HCT116 (cell line): Measurements from ENCODE around the gene MIER2. TPM values are rescaled to one million over a fixed set of nuclear protein-coding genes. Genes with fewer than 3 reads are reported as not detected.

Experiments
- ATAC-seq: fragments of 200-7000 bp; cut with Tn5 transposase; 2 replicates; pipeline ENCODE4 v1.9.1; 2020; ENCODE audit warnings: mild to moderate bottlenecking, moderate library complexity
- BruUV-seq: library from RNA; stranded (reverse); fragments of 400-500 nt; replicated peaks from 2 replicates; lab custom pipeline; 2021; lab: Mats Ljungman, UMichigan
- CTCF ChIA-PET: fragments of 300-600 bp; sonication (Branson Sonifier 250); formaldehyde crosslinking; loops from one replicate; lab custom pipeline; 2021; ENCODE audit warnings: antibody characterized with exemption; lab: Charles Lee
- POLR2A ChIA-PET: fragments of 300-600, 350-600 bp; sonication (Branson Sonifier 250); formaldehyde crosslinking; loops from one replicate; lab custom pipeline; 2021; ENCODE audit warnings: antibody characterized with exemption; lab: Charles Lee
- RAD21 ChIA-PET, 2 experiments: fragments of 300-600 bp; sonication (Branson Sonifier 250); formaldehyde crosslinking; loops; one replicate each; lab custom pipeline; 2023; ENCODE audit warnings: low total read pairs in 2 of 2; ENCODE audit not compliant: uncharacterized antibody in 2 of 2, unreplicated experiment in 2 of 2, low non-redundant PET in 1 of 2; lab: Charles Lee
- DNase-seq: peaks from one replicate; pipeline ENCODE4 v3.0.0-alpha.2; 2010; ENCODE audit warnings: low read depth, low spot score
- H2AFZ ChIP-seq: fragments of 200-600 bp; shearing (Covaris generic), sonication (generic); 2 replicates; pipeline ENCODE4 v1.6.1; 2017; ENCODE audit warnings: low read depth, mixed run types, mixed read lengths, antibody characterized with exemption, low read length; ENCODE audit not compliant: poor library complexity, severe bottlenecking
- H3K27ac ChIP-seq: 2 replicates; pipeline ENCODE4 v1.5.1; 2012; ENCODE audit warnings: low read depth, low read length
- H3K27me3 ChIP-seq: fragments of 200-600 bp; sonication (generic); 2 replicates; pipeline ENCODE4 v1.6.1; 2016; ENCODE audit warnings: mixed run types, low read length, mixed read lengths; ENCODE audit not compliant: insufficient read depth
- H3K36me3 ChIP-seq, 2 experiments: fragments of 200-500 bp in 1 of 2; fragments of 200-600 bp in 1 of 2; sonication (Bioruptor generic) in 1 of 2; sonication (generic) in 1 of 2; 2 replicates each; pipeline versions ENCODE4 v1.5.1 to v1.6.1; 2014 to 2016; ENCODE audit warnings: low read length in 2 of 2, inconsistent platforms in 1 of 2, mixed read lengths in 1 of 2, mixed run types in 1 of 2; ENCODE audit not compliant: insufficient read depth in 2 of 2, control insufficient read depth in 1 of 2
- H3K4me1 ChIP-seq, 2 experiments: fragments of 200-600 bp in 1 of 2; sonication (generic) in 1 of 2; 2 replicates each; pipeline versions ENCODE4 v1.5.1 to v1.6.1; 2012 to 2017; ENCODE audit warnings: low read length in 2 of 2, inconsistent platforms in 1 of 2, mild to moderate bottlenecking in 1 of 2, mixed read lengths in 1 of 2, mixed run types in 1 of 2, moderate library complexity in 1 of 2; ENCODE audit not compliant: insufficient read depth in 2 of 2, control insufficient read depth in 1 of 2
- H3K4me2 ChIP-seq: fragments of 200-600 bp; sonication (generic); 2 replicates; pipeline ENCODE4 v1.6.1; 2017; ENCODE audit warnings: mixed run types, low read length, mixed read lengths
- H3K4me3 ChIP-seq, 2 experiments: fragments of 200-600 bp in 1 of 2; sonication (generic) in 1 of 2; replicated peaks in 1 of 2; 2 replicates each; pipeline ENCODE4 v1.5.1; 2011 to 2016; ENCODE audit warnings: low read length in 2 of 2, control low read depth in 1 of 2, low read depth in 1 of 2, mild to moderate bottlenecking in 1 of 2, mixed read lengths in 1 of 2, mixed run types in 1 of 2
- H3K79me2 ChIP-seq: fragments of 200-600 bp; sonication (generic); 2 replicates; pipeline ENCODE4 v1.6.1; 2017; ENCODE audit warnings: mild to moderate bottlenecking, mixed run types, low read length, moderate library complexity, mixed read lengths; ENCODE audit not compliant: insufficient read depth
- H3K9ac ChIP-seq: fragments of 200-600 bp; sonication (generic); 2 replicates; pipeline ENCODE4 v1.6.1; 2016; ENCODE audit warnings: low read length, mixed read lengths
- H3K9me2 ChIP-seq: fragments of 200-600 bp; sonication (generic), shearing (Covaris generic); 2 replicates; pipeline ENCODE4 v1.6.1; 2017; ENCODE audit warnings: mixed run types, mild to moderate bottlenecking, moderate library complexity; ENCODE audit not compliant: insufficient read depth
- H3K9me3 ChIP-seq, 2 experiments: fragments of 200-500 bp in 1 of 2; fragments of 200-600 bp in 1 of 2; sonication (Bioruptor generic) in 1 of 2; sonication (generic) in 1 of 2; 2 replicates each; pipeline ENCODE4 v1.6.1; 2014 to 2017; ENCODE audit warnings: low read length in 2 of 2, mixed read lengths in 2 of 2, inconsistent platforms in 1 of 2, low read depth in 1 of 2, mild to moderate bottlenecking in 1 of 2, mixed run types in 1 of 2, moderate library complexity in 1 of 2; ENCODE audit not compliant: control insufficient read depth in 1 of 2, insufficient read depth in 1 of 2
- H4K20me1 ChIP-seq: fragments of 200-600 bp; sonication (generic), shearing (Covaris generic); 2 replicates; pipeline ENCODE4 v1.6.1; 2017; ENCODE audit warnings: mixed run types, mild to moderate bottlenecking, moderate library complexity; ENCODE audit not compliant: insufficient read depth
- CEBPB ChIP-seq: IDR thresholded peaks from 2 replicates; pipeline ENCODE4 v1.6.1; 2012; ENCODE audit warnings: low read depth
- EGR1 ChIP-seq: IDR thresholded peaks from 2 replicates; pipeline ENCODE4 v1.6.1; 2012; ENCODE audit warnings: low read depth
- EZH2phosphoT487 ChIP-seq: fragments of 200-600 bp; IDR thresholded peaks from 2 replicates; pipeline ENCODE4 v1.6.1; 2018; ENCODE audit warnings: antibody characterized with exemption, borderline replicate concordance
- FOSL1 ChIP-seq: IDR thresholded peaks from 2 replicates; pipeline ENCODE4 v1.6.1; 2012; ENCODE audit warnings: low read depth
- JUND ChIP-seq: IDR thresholded peaks from 2 replicates; pipeline ENCODE4 v1.6.1; 2012
- RAD21 ChIP-seq: IDR thresholded peaks from 2 replicates; pipeline ENCODE4 v1.6.1; 2012; ENCODE audit warnings: low read depth, mild to moderate bottlenecking
- REST ChIP-seq: IDR thresholded peaks from 2 replicates; pipeline ENCODE4 v1.6.1; 2012; ENCODE audit warnings: low read depth
- SP1 ChIP-seq: IDR thresholded peaks from 2 replicates; pipeline ENCODE4 v1.6.1; 2012; ENCODE audit warnings: low read depth
- SRF ChIP-seq: IDR thresholded peaks from 2 replicates; pipeline ENCODE4 v1.6.1; 2012; ENCODE audit warnings: low read depth
- TCF7L2 ChIP-seq: IDR thresholded peaks from 2 replicates; pipeline ENCODE4 v1.7.0; 2011; ENCODE audit warnings: borderline replicate concordance, inconsistent platforms; ENCODE audit not compliant: insufficient read depth, insufficient read length; ENCODE audit errors: extremely low read depth
- YY1 ChIP-seq: IDR thresholded peaks from 2 replicates; pipeline ENCODE4 v1.6.1; 2011; ENCODE audit warnings: low read length, low read depth, moderate library complexity, mild to moderate bottlenecking; ENCODE audit not compliant: insufficient replicate concordance; ENCODE audit errors: extremely low read depth
- ZNF274 ChIP-seq: fragments of 200-500 bp; sonication (Bioruptor generic); IDR thresholded peaks from 2 replicates; pipeline ENCODE4 v1.6.1; 2014; ENCODE audit warnings: mild to moderate bottlenecking, low read depth, low read length, inconsistent platforms
- intact Hi-C: fragments of 100-400 bp; cut with micrococcal nuclease; formaldehyde crosslinking; loops from 2 replicates; pipeline ENCODE4 v1.10.0; 2022
- total RNA-seq: library from RNA; stranded (reverse); gene quantifications from one replicate; pipeline ENCODE4 v1.2.1, GENCODE V29; 2021; ENCODE audit not compliant: unreplicated experiment
- TF ChIP-seq, protein P1 (sequence below): IDR thresholded peaks from 2 replicates; pipeline ENCODE4 v1.6.1; 2012
- TF ChIP-seq, protein P2 (sequence below): IDR thresholded peaks from 2 replicates; pipeline ENCODE4 v1.6.1; 2012

MIER2 gene
- total RNA-seq, 1 experiment from 2014 or later: 41.5 TPM

DNA sequence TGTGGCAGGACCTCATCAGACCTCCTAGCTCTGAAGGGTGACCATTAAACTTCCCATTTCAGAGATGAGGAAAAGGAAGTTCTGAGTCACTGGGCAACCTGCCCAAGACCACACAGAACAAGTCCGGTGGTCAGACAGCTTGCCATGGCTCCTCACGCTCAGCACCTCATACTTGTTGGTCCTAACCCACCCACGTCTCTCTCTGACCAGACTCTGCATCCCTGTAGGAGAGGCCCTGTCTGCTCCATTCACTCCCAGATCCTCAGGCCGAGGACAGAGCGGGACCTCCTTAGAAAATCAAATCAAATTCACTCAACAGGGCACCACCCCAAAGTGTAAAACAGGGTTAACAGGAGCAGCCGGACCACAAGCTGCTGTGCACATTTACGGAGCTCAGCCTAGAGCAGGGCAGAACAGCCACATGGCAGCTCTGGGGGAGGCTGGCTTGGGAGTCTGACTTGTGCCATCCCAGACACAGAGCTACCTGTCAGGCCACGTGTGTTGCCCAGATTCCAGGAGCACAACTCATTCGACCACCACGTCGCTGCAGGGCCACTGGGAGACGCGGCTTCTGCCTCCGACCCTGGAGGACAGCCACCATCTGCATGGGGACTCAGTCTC is 1.7 kb downstream of the MIER2 start:
- Histone ChIP-seq H3K9me2 (no peaks in the 10 kb centered on the region), H3K27me3 (no peaks in the 10 kb centered on the region), H3K9me3 (peaks cover 0 to 3% of the 10 kb centered on the region in 2 experiments; a peak in 1 of 4 replicates), H3K36me3 (peaks cover 0 to 16% of the 10 kb centered on the region in 2 experiments; a peak in 1 of 4 replicates), H4K20me1 (no peaks in the 10 kb centered on the region), H3K79me2 (peaks cover 63% of the 10 kb centered on the region), H3K4me3 (peak overlapping the region; percentile 70 to 72), H3K4me2 (peak overlapping the region; percentile 95), H2AFZ (no peak overlapping the region), H3K9ac (peak overlapping the region; percentile 78), H3K4me1 (peaks cover 17 to 26% of the 10 kb centered on the region in 2 experiments), H3K27ac (peak overlapping the region; percentile 80; the same call in 1 of the 2 replicates)
- POLR2A ChIA-PET: no interaction called here
- DNase-seq (peak; percentile 26), ATAC-seq (no peak)
- CTCF ChIA-PET: no interaction called here
- RAD21 ChIA-PET: no interaction called here
- intact Hi-C loops: no loop called here
- TF ChIP-seq SP1 (no peak), FOSL1 (peak; percentile 46)
- no TSS peak for BruUV-seq

GRCh38 chr19:342128-342455 is 2.5 kb downstream of the MIER2 start:
- TF ChIP-seq, protein P1, sequence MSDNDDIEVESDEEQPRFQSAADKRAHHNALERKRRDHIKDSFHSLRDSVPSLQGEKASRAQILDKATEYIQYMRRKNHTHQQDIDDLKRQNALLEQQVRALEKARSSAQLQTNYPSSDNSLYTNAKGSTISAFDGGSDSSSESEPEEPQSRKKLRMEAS: no peak
- TF ChIP-seq EZH2phosphoT487: no peak
- no peak for TF ChIP-seq TCF7L2
- TF ChIP-seq CEBPB: no peak
- TF ChIP-seq RAD21: no peak
- no peak for TF ChIP-seq REST
- TF ChIP-seq ZNF274: no peak
- TF ChIP-seq SRF: no peak
- no peak for TF ChIP-seq SP1
- no peak for TF ChIP-seq YY1
- TF ChIP-seq, protein P2, sequence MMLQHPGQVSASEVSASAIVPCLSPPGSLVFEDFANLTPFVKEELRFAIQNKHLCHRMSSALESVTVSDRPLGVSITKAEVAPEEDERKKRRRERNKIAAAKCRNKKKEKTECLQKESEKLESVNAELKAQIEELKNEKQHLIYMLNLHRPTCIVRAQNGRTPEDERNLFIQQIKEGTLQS: no peak
- no peak for TF ChIP-seq JUND
- no peak for TF ChIP-seq EGR1
- TF ChIP-seq, all 23 proteins: peak for 0
- no peak overlapping the region for H3K4me3 ChIP-seq
- peaks cover 17 to 26% of the 10 kb centered on the region in 2 experiments for H3K4me1 ChIP-seq
- peaks cover 68% of the 10 kb centered on the region for H3K79me2 ChIP-seq
- no peak overlapping the region for H2AFZ ChIP-seq
- ChIA-PET POLR2A (no interaction called here), RAD21 (no interaction called here), CTCF (no interaction called here)
- H3K27me3 ChIP-seq: no peaks in the 10 kb centered on the region
- ATAC-seq (no peak), DNase-seq (no peak)
- peak overlapping the region; percentile 95 for H3K4me2 ChIP-seq
- no peaks in the 10 kb centered on the region for H4K20me1 ChIP-seq
- intact Hi-C loops: no loop called here
- H3K9me3 ChIP-seq: peaks cover 0 to 3% of the 10 kb centered on the region in 2 experiments; a peak in 1 of 4 replicates
- H3K9me2 ChIP-seq: no peaks in the 10 kb centered on the region
- peaks cover 0 to 16% of the 10 kb centered on the region in 2 experiments; a peak in 1 of 4 replicates for H3K36me3 ChIP-seq
- H3K27ac ChIP-seq: no peak overlapping the region
- H3K9ac ChIP-seq: no peak overlapping the region
- BruUV-seq: no TSS peak
